CD1c-positive myeloid dendritic cell (primary cell): ENCODE results near the gene TCF25.
"Not testable (repeated sequence)": the region's sequence is repeated elsewhere in the genome, so short reads cannot be mapped to it uniquely, and the experiment has no call there.

Experiments used
- DNase-seq: peaks from one replicate; pipeline ENCODE4 v3.0.0-alpha.2; 2016; ENCODE audit errors: extremely low spot score

The TCF25 gene

GRCh38 chr16:89873109-89873971 is at the start of gene TCF25:
Gene TCF25, plus strand, starts transcription at chr16:89873592. Its CDS starts 76 bp downstream, at chr16:89873668.
- DNase-seq: peak; percentile 95

- DNase-seq: not testable (repeated sequence)
Measured at GRCh38 chr16:89823824-89824148, 49.6 kb upstream of the TCF25 start.

- DNase-seq: no peak
Measured at GRCh38 chr16:89826531-89827382, 46.6 kb upstream of the TCF25 start.

GRCh38 chr16:89827383-89828198 is 45.8 kb upstream of the TCF25 start:
- DNase-seq: peak; percentile 28

GRCh38 chr16:89828199-89828869 is 45.1 kb upstream of the TCF25 start, which contains the start of gene SPIRE2:
Gene SPIRE2, plus strand, starts transcription at chr16:89828475. Its CDS starts 76 bp downstream, at chr16:89828551.
- DNase-seq: peak; percentile 88

GRCh38 chr16:89828870-89829629 is 44.3 kb upstream of the TCF25 start:
- no peak for DNase-seq

GRCh38 chr16:89829630-89830437 is 43.6 kb upstream of the TCF25 start:
- no peak for DNase-seq

GRCh38 chr16:89831810-89832328 is 41.5 kb upstream of the TCF25 start:
- DNase-seq: no peak

- DNase-seq: not testable (repeated sequence)
Measured at GRCh38 chr16:89833664-89834363, 39.6 kb upstream of the TCF25 start.

GRCh38 chr16:89834813-89835363 is 38.5 kb upstream of the TCF25 start:
- DNase-seq: not testable (repeated sequence)

GRCh38 chr16:89836484-89836883 is 36.9 kb upstream of the TCF25 start:
- not testable (repeated sequence) for DNase-seq

GRCh38 chr16:89837014-89837546 is 36.3 kb upstream of the TCF25 start:
- DNase-seq: no peak

- DNase-seq: peak; percentile 22
Measured at GRCh38 chr16:89841275-89841674, 32.1 kb upstream of the TCF25 start.

- peak; percentile 13 for DNase-seq
Measured at GRCh38 chr16:89842471-89843408, 30.7 kb upstream of the TCF25 start.

- DNase-seq: no peak
Measured at GRCh38 chr16:89843409-89844350, 29.7 kb upstream of the TCF25 start.
